H1 (cell line): ENCODE results near the gene SFRP5. TPM values are rescaled to one million over a fixed set of nuclear protein-coding genes. Genes with fewer than 3 reads are reported as not detected.

Experiments used
- FOSL1 ChIP-seq: IDR thresholded peaks from 2 replicates; pipeline ENCODE4 v1.6.1; 2011; ENCODE audit warnings: mild to moderate bottlenecking, low read depth, low read length, moderate library complexity; ENCODE audit not compliant: insufficient read depth
- GABPA ChIP-seq: IDR thresholded peaks from 2 replicates; pipeline ENCODE4 v1.6.1; 2011; ENCODE audit warnings: mild to moderate bottlenecking, low read length, moderate library complexity, borderline replicate concordance; ENCODE audit not compliant: insufficient read depth
- JUN ChIP-seq: IDR thresholded peaks from 2 replicates; pipeline ENCODE4 v1.6.1; 2011; ENCODE audit warnings: low read depth, mild to moderate bottlenecking, improper control_type of control experiment, low read length
- KDM1A ChIP-seq: fragments of 200-600, 300-600 bp; sonication (generic); IDR thresholded peaks from 2 replicates; pipeline ENCODE4 v1.7.1; 2016; ENCODE audit warnings: mild to moderate bottlenecking, low read length, borderline replicate concordance
- RBBP5 ChIP-seq: IDR thresholded peaks from 2 replicates; pipeline ENCODE4 v1.7.1; 2012; ENCODE audit warnings: low read depth, mild to moderate bottlenecking, inconsistent platforms, low read length, moderate library complexity, borderline replicate concordance
- SIN3A ChIP-seq, 2 experiments: IDR thresholded peaks in 1 of 2; conservative IDR thresholded peaks in 1 of 2; 2 replicates each; pipeline ENCODE4 v1.6.1; 2011 to 2012; ENCODE audit warnings: low read length in 2 of 2, improper control_type of control experiment in 1 of 2, low read depth in 1 of 2, mild to moderate bottlenecking in 1 of 2
- YY1 ChIP-seq: IDR thresholded peaks from 2 replicates; pipeline ENCODE4 v1.6.1; 2011; ENCODE audit warnings: low read depth, mild to moderate bottlenecking, low read length
- polyA plus RNA-seq, 7 experiments: library from polyadenylated mRNA; depleted of rRNA in 3 of 7; stranded (reverse) in 5 of 7; unstranded in 2 of 7; fragments of >200 nt in 5 of 7; fragments of 200-250 nt in 2 of 7; gene quantifications; 1 replicate in 5 of 7; 2 replicates in 1 of 7; 4 replicates in 1 of 7; pipeline versions ENCODE4 v1.2.1 to v1.2.3, GENCODE V29; 2011 to 2013; ENCODE audit warnings: missing spikeins in 2 of 7, mixed read lengths in 2 of 7
- total RNA-seq: library from RNA; stranded (reverse); fragmentation: NEBNext Ultra II Directional; extraction: Animal tissue kit (Norgen Biotek cat#: 25700); gene quantifications from 2 replicates; pipeline ENCODE4 v1.2.1, GENCODE V29; 2021
- TF ChIP-seq, protein P1 (sequence below): IDR thresholded peaks from 2 replicates; pipeline ENCODE4 v1.6.1; 2012; ENCODE audit warnings: inconsistent platforms

SFRP5 gene
- total and polyA plus RNA-seq, 2 of the 8 experiments (the other 6 are each of a cell fraction or from before 2014, with no cell fraction given): 3.9 to 5.9 TPM

- TF ChIP-seq GABPA (no peak), JUN (no peak), RBBP5 (no peak), KDM1A (no peak), SIN3A (conservative IDR thresholded peaks at IDR 0.05 in 1 of 2, IDR thresholded peaks at IDR 0.05 in 1 of 2; ENCODE audit: low read depth in 1 of 2, low read length in 2 of 2) (no peak), YY1 (no peak), FOSL1 (no peak)
- TF ChIP-seq, protein P1, sequence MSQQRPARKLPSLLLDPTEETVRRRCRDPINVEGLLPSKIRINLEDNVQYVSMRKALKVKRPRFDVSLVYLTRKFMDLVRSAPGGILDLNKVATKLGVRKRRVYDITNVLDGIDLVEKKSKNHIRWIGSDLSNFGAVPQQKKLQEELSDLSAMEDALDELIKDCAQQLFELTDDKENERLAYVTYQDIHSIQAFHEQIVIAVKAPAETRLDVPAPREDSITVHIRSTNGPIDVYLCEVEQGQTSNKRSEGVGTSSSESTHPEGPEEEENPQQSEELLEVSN: no peak
Observed at GRCh38 chr10:97789770-97790397, 18.1 kb upstream of the SFRP5 start (continued).
